WTC11 (cell line): ENCODE results near the gene VKORC1. TPM values are rescaled to one million over a fixed set of nuclear protein-coding genes. Genes with fewer than 3 reads are reported as not detected.
A peak's percentile ranks its signal among the peaks of the same experiment; 100 is the strongest.

Experiments
- ATAC-seq: fragments of 200-7000 bp; cut with Tn5 transposase; 2 replicates; pipeline ENCODE4 v1.10.0; 2021; ENCODE audit warnings: mild to moderate bottlenecking, moderate library complexity
- CTCF ChIA-PET: fragments of 300-600 bp; sonication (Branson Sonifier 250); formaldehyde crosslinking; loops from one replicate; lab custom pipeline; 2021; ENCODE audit warnings: antibody characterized with exemption; lab: Charles Lee
- POLR2A ChIA-PET: fragments of 350-600 bp; sonication (Branson Sonifier 250); formaldehyde crosslinking; loops from one replicate; lab custom pipeline; 2021; ENCODE audit warnings: antibody characterized with exemption; lab: Charles Lee
- DNase-seq: peaks from one replicate; pipeline ENCODE4 v3.0.0; 2021; ENCODE audit warnings: low spot score
- H3K27ac Mint-ChIP-seq: 2 replicates; pipeline ENCODE4 v1.8.0; 2021; ENCODE audit warnings: mixed read lengths
- H3K27me3 Mint-ChIP-seq: 2 replicates; pipeline ENCODE4 v1.8.0; 2021; ENCODE audit warnings: low read depth, mild to moderate bottlenecking, moderate library complexity, mixed read lengths
- H3K36me3 Mint-ChIP-seq: 2 replicates; pipeline ENCODE4 v1.8.0; 2021; ENCODE audit warnings: mixed read lengths
- H3K4me1 Mint-ChIP-seq: 2 replicates; pipeline ENCODE4 v1.8.0; 2022; ENCODE audit warnings: mixed read lengths
- H3K4me3 Mint-ChIP-seq: 2 replicates; pipeline ENCODE4 v1.8.0; 2021; ENCODE audit warnings: mild to moderate bottlenecking, moderate library complexity, mixed read lengths
- H3K9me3 Mint-ChIP-seq: 2 replicates; pipeline ENCODE4 v1.8.0; 2021; ENCODE audit warnings: mixed read lengths
- CREM ChIP-seq: sonication (generic); formaldehyde crosslinking; IDR thresholded peaks from 2 replicates; pipeline ENCODE4 v1.8.1; 2022; ENCODE audit warnings: mild to moderate bottlenecking, missing genetic modification reagents, moderate library complexity
- ESRRA ChIP-seq: sonication (generic); formaldehyde crosslinking; IDR thresholded peaks from 2 replicates; pipeline ENCODE4 v1.8.1; 2022; ENCODE audit warnings: mild to moderate bottlenecking, missing genetic modification reagents, borderline replicate concordance
- ETV6 ChIP-seq: sonication (generic); formaldehyde crosslinking; IDR thresholded peaks from 2 replicates; pipeline ENCODE4 v1.8.1; 2022; ENCODE audit warnings: mild to moderate bottlenecking, missing genetic modification reagents
- GABPB1 ChIP-seq: sonication (generic); formaldehyde crosslinking; IDR thresholded peaks from 2 replicates; pipeline ENCODE4 v1.8.1; 2023; ENCODE audit warnings: mild to moderate bottlenecking, missing genetic modification reagents
- IRF2 ChIP-seq: sonication (generic); formaldehyde crosslinking; IDR thresholded peaks from 2 replicates; pipeline ENCODE4 v1.8.0; 2022; ENCODE audit warnings: low read depth, missing genetic modification reagents, borderline replicate concordance
- JAZF1 ChIP-seq: fragments of 250-450 bp; sonication (Bioruptor Pico); IDR thresholded peaks from 2 replicates; pipeline ENCODE4 v1.9.0; 2021; ENCODE audit warnings: moderate library complexity, mild to moderate bottlenecking, inconsistent platforms
- MXD4 ChIP-seq: fragments of 250-450 bp; sonication (Bioruptor Pico); IDR thresholded peaks from 2 replicates; pipeline ENCODE4 v1.8.0; 2021; ENCODE audit warnings: mild to moderate bottlenecking, moderate library complexity, borderline replicate concordance
- MYBL2 ChIP-seq: sonication (generic); formaldehyde crosslinking; IDR thresholded peaks from 2 replicates; pipeline ENCODE4 v1.8.1; 2023; ENCODE audit warnings: mild to moderate bottlenecking, moderate library complexity, missing genetic modification reagents
- NFE2L1 ChIP-seq: sonication (generic); formaldehyde crosslinking; IDR thresholded peaks from 2 replicates; pipeline ENCODE4 v1.8.1; 2023; ENCODE audit warnings: missing genetic modification reagents
- NFYB ChIP-seq: sonication (generic); formaldehyde crosslinking; conservative IDR thresholded peaks from 2 replicates; pipeline ENCODE4 v1.8.0; 2022; ENCODE audit warnings: low read depth, missing genetic modification reagents
- RELA ChIP-seq: sonication (generic); formaldehyde crosslinking; IDR thresholded peaks from 2 replicates; pipeline ENCODE4 v1.8.1; 2022; ENCODE audit warnings: missing genetic modification reagents, mild to moderate bottlenecking, borderline replicate concordance
- SMAD3 ChIP-seq: sonication (generic); formaldehyde crosslinking; IDR thresholded peaks from 2 replicates; pipeline ENCODE4 v1.8.0; 2022; ENCODE audit warnings: missing genetic modification reagents, mild to moderate bottlenecking, borderline replicate concordance
- SMAD4 ChIP-seq: sonication (generic); formaldehyde crosslinking; IDR thresholded peaks from 2 replicates; pipeline ENCODE4 v1.8.0; 2022; ENCODE audit warnings: mild to moderate bottlenecking, missing genetic modification reagents
- TEAD1 ChIP-seq: sonication (generic); formaldehyde crosslinking; IDR thresholded peaks from 2 replicates; pipeline ENCODE4 v1.8.0; 2022; ENCODE audit warnings: mild to moderate bottlenecking, missing genetic modification reagents
- TP53 ChIP-seq: sonication (generic); formaldehyde crosslinking; IDR thresholded peaks from 2 replicates; pipeline ENCODE4 v1.8.1; 2023; ENCODE audit warnings: mild to moderate bottlenecking, missing genetic modification reagents
- ZNF138 ChIP-seq: sonication (generic); formaldehyde crosslinking; conservative IDR thresholded peaks from 2 replicates; pipeline ENCODE4 v1.8.1; 2022; ENCODE audit warnings: mild to moderate bottlenecking, moderate library complexity, missing genetic modification reagents
- ZNF219 ChIP-seq: sonication (generic); formaldehyde crosslinking; IDR thresholded peaks from 2 replicates; pipeline ENCODE4 v1.8.0; 2023; ENCODE audit warnings: missing genetic modification reagents, mild to moderate bottlenecking, borderline replicate concordance
- ZNF263 ChIP-seq: sonication (generic); formaldehyde crosslinking; IDR thresholded peaks from 2 replicates; pipeline ENCODE4 v1.8.1; 2022; ENCODE audit warnings: low read depth, mild to moderate bottlenecking, moderate library complexity, missing genetic modification reagents
- ZNF317 ChIP-seq: sonication (generic); formaldehyde crosslinking; IDR thresholded peaks from 2 replicates; pipeline ENCODE4 v1.8.1; 2023; ENCODE audit warnings: low read depth, mild to moderate bottlenecking, moderate library complexity, missing genetic modification reagents, borderline replicate concordance
- ZNF671 ChIP-seq: fragments of 250-450 bp; sonication (Bioruptor Pico); IDR thresholded peaks from 2 replicates; pipeline ENCODE4 v1.8.0; 2021; ENCODE audit warnings: mild to moderate bottlenecking
- total RNA-seq: library from RNA; stranded (reverse); gene quantifications from 3 replicates; pipeline ENCODE4 v1.2.3, GENCODE V29; 2021
- TF ChIP-seq, protein P1 (sequence below): sonication (generic); formaldehyde crosslinking; IDR thresholded peaks from 2 replicates; pipeline ENCODE4 v1.8.1; 2022; ENCODE audit warnings: mild to moderate bottlenecking, missing genetic modification reagents, moderate library complexity, borderline replicate concordance
- TF ChIP-seq, protein P2 (sequence below): sonication (generic); formaldehyde crosslinking; IDR thresholded peaks from 2 replicates; pipeline ENCODE4 v1.8.0; 2022; ENCODE audit warnings: mild to moderate bottlenecking, missing genetic modification reagents
- TF ChIP-seq, protein P3 (sequence below): sonication (generic); formaldehyde crosslinking; IDR thresholded peaks from 2 replicates; pipeline ENCODE4 v1.8.0; 2022; ENCODE audit warnings: mild to moderate bottlenecking, missing genetic modification reagents
- TF ChIP-seq, protein P4 (sequence below): sonication (generic); formaldehyde crosslinking; IDR thresholded peaks from 2 replicates; pipeline ENCODE4 v1.8.1; 2023; ENCODE audit warnings: mild to moderate bottlenecking, missing genetic modification reagents, moderate library complexity
- TF ChIP-seq, protein P5 (sequence below): sonication (generic); formaldehyde crosslinking; IDR thresholded peaks from 2 replicates; pipeline ENCODE4 v1.8.1; 2022; ENCODE audit warnings: mild to moderate bottlenecking, moderate library complexity, missing genetic modification reagents
- TF ChIP-seq, protein P6 (sequence below): sonication (generic); formaldehyde crosslinking; IDR thresholded peaks from 2 replicates; pipeline ENCODE4 v1.8.1; 2023; ENCODE audit warnings: mild to moderate bottlenecking, missing genetic modification reagents
- TF ChIP-seq, protein P7 (sequence below): sonication (generic); formaldehyde crosslinking; conservative IDR thresholded peaks from 2 replicates; pipeline ENCODE4 v1.8.1; 2023; ENCODE audit warnings: mild to moderate bottlenecking, low read depth, missing genetic modification reagents, moderate library complexity

Gene VKORC1
- total RNA-seq, 1 experiment from 2014 or later, result 85.7 TPM

DNA sequence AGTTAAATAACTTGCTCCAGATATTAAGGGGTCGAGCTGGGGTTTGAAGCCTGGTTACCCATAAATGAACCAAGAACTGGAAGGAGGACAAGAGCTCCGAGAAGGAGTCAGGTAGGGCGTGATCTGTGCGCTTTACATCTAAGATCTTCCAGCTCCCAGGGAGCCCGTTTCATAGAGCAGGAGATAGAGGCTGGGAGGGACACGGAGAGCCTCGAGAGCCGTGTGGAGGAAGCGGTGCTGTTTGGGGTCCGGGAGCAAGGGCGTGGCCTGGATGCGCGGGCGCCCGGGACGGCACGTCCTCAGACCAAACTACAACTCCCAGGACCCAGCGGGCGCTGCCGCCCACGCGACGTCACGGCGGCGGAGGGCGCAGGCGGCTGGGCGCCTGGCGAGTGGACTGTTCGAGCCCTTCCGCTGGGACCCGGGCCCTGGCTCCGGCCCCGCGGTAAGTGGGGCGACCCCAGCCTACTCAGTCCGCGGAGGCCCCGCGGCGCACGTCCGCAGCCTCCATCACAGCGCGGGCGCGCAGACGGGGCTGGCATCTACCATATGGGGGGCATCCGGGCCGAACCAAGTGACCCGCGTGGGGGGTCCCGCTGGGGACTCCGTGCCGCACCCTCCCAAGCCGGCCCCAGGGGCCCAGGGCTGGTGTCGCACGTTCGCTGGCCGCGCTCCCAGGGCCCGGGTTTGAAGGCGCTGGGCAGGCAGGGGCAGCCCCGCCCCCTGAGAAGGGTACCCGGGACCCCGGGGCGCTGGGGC is 13.6 kb upstream of the VKORC1 start, which contains the start of gene BCKDK:
Gene BCKDK, plus strand, starts transcription at position 352 of the 759 bp plus-strand sequence. CDS start 838 bp downstream, outside the sequence.
- Mint-ChIP-seq H3K4me3 (peak within 1 kb of the TSS; percentile 74), H3K36me3 (peaks cover 30% of the 10 kb centered on the region), H3K27ac (no peak within 1 kb of the TSS), H3K27me3 (peaks cover 4% of the 10 kb centered on the region), H3K9me3 (no peaks in the 10 kb centered on the region), H3K4me1 (peaks cover 9% of the 10 kb centered on the region; the same call in 1 of the 2 replicates)
- DNase-seq (peak; percentile 77), ATAC-seq (peak; percentile 83)
- POLR2A ChIA-PET, result no interaction called here
- CTCF ChIA-PET, result interaction anchor here (1.1 to 3.0 kb wide), 2 partner anchors 34 to 123 kb away, joined by 5 to 9 read pairs; partner anchors contain the start of gene HSD3B7
- TF ChIP-seq ZNF138 (CRISPR knock-in tag) (no peak), ZNF317 (CRISPR knock-in tag) (no peak; the same call in 1 of the 2 replicates), RELA (CRISPR knock-in tag) (peak; percentile 81; the same call in 1 of the 2 replicates), GABPB1 (peak; percentile 58), ZNF263 (CRISPR knock-in tag) (no peak), TP53 (no peak), MYBL2 (CRISPR knock-in tag) (peak; percentile 61; the same call in 1 of the 2 replicates), ZNF671 (CRISPR knock-in tag) (no peak), TEAD1 (CRISPR knock-in tag) (0 out of 2 replicates have a peak, but pooled peaks have one; percentile 60), NFE2L1 (CRISPR knock-in tag) (0 out of 2 replicates have a peak, but pooled peaks have one; percentile 57), IRF2 (CRISPR knock-in tag) (no peak), NFYB (CRISPR knock-in tag) (no peak; the same call in 1 of the 2 replicates), SMAD4 (no peak), MXD4 (CRISPR knock-in tag) (no peak), ETV6 (CRISPR knock-in tag) (peak; percentile 15; the same call in 1 of the 2 replicates), CREM (CRISPR knock-in tag) (peak; percentile 76; the same call in 1 of the 2 replicates), SMAD3 (CRISPR knock-in tag) (no peak), JAZF1 (CRISPR knock-in tag) (no peak), ZNF219 (no peak), ESRRA (CRISPR knock-in tag) (peak; percentile 74; the same call in 1 of the 2 replicates)
- TF ChIP-seq, protein P1, sequence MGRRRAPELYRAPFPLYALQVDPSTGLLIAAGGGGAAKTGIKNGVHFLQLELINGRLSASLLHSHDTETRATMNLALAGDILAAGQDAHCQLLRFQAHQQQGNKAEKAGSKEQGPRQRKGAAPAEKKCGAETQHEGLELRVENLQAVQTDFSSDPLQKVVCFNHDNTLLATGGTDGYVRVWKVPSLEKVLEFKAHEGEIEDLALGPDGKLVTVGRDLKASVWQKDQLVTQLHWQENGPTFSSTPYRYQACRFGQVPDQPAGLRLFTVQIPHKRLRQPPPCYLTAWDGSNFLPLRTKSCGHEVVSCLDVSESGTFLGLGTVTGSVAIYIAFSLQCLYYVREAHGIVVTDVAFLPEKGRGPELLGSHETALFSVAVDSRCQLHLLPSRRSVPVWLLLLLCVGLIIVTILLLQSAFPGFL, result peak; percentile 71; the same call in 1 of the 2 replicates
- TF ChIP-seq, protein P2, sequence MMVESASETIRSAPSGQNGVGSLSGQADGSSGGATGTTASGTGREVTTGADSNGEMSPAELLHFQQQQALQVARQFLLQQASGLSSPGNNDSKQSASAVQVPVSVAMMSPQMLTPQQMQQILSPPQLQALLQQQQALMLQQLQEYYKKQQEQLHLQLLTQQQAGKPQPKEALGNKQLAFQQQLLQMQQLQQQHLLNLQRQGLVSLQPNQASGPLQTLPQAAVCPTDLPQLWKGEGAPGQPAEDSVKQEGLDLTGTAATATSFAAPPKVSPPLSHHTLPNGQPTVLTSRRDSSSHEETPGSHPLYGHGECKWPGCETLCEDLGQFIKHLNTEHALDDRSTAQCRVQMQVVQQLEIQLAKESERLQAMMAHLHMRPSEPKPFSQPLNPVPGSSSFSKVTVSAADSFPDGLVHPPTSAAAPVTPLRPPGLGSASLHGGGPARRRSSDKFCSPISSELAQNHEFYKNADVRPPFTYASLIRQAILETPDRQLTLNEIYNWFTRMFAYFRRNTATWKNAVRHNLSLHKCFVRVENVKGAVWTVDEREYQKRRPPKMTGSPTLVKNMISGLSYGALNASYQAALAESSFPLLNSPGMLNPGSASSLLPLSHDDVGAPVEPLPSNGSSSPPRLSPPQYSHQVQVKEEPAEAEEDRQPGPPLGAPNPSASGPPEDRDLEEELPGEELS, result peak; percentile 68; the same call in 1 of the 2 replicates
- TF ChIP-seq, protein P3, sequence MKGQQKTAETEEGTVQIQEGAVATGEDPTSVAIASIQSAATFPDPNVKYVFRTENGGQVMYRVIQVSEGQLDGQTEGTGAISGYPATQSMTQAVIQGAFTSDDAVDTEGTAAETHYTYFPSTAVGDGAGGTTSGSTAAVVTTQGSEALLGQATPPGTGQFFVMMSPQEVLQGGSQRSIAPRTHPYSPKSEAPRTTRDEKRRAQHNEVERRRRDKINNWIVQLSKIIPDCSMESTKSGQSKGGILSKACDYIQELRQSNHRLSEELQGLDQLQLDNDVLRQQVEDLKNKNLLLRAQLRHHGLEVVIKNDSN (CRISPR knock-in tag), result peak; percentile 49; the same call in 1 of the 2 replicates
- TF ChIP-seq, protein P4, sequence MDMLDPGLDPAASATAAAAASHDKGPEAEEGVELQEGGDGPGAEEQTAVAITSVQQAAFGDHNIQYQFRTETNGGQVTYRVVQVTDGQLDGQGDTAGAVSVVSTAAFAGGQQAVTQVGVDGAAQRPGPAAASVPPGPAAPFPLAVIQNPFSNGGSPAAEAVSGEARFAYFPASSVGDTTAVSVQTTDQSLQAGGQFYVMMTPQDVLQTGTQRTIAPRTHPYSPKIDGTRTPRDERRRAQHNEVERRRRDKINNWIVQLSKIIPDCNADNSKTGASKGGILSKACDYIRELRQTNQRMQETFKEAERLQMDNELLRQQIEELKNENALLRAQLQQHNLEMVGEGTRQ (CRISPR knock-in tag), result 0 out of 2 replicates have a peak, but pooled peaks have one; percentile 17
- TF ChIP-seq, protein P5, sequence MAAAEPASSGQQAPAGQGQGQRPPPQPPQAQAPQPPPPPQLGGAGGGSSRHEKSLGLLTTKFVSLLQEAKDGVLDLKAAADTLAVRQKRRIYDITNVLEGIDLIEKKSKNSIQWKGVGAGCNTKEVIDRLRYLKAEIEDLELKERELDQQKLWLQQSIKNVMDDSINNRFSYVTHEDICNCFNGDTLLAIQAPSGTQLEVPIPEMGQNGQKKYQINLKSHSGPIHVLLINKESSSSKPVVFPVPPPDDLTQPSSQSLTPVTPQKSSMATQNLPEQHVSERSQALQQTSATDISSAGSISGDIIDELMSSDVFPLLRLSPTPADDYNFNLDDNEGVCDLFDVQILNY (CRISPR knock-in tag), result peak; percentile 40; the same call in 1 of the 2 replicates
- TF ChIP-seq, protein P6, sequence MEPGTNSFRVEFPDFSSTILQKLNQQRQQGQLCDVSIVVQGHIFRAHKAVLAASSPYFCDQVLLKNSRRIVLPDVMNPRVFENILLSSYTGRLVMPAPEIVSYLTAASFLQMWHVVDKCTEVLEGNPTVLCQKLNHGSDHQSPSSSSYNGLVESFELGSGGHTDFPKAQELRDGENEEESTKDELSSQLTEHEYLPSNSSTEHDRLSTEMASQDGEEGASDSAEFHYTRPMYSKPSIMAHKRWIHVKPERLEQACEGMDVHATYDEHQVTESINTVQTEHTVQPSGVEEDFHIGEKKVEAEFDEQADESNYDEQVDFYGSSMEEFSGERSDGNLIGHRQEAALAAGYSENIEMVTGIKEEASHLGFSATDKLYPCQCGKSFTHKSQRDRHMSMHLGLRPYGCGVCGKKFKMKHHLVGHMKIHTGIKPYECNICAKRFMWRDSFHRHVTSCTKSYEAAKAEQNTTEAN, result no peak
- TF ChIP-seq, protein P7, sequence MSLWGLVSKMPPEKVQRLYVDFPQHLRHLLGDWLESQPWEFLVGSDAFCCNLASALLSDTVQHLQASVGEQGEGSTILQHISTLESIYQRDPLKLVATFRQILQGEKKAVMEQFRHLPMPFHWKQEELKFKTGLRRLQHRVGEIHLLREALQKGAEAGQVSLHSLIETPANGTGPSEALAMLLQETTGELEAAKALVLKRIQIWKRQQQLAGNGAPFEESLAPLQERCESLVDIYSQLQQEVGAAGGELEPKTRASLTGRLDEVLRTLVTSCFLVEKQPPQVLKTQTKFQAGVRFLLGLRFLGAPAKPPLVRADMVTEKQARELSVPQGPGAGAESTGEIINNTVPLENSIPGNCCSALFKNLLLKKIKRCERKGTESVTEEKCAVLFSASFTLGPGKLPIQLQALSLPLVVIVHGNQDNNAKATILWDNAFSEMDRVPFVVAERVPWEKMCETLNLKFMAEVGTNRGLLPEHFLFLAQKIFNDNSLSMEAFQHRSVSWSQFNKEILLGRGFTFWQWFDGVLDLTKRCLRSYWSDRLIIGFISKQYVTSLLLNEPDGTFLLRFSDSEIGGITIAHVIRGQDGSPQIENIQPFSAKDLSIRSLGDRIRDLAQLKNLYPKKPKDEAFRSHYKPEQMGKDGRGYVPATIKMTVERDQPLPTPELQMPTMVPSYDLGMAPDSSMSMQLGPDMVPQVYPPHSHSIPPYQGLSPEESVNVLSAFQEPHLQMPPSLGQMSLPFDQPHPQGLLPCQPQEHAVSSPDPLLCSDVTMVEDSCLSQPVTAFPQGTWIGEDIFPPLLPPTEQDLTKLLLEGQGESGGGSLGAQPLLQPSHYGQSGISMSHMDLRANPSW (CRISPR knock-in tag), result no peak
